GM18873 (cell line): ENCODE data around the gene C4BPA.

ENCODE experiments used
- ATAC-seq: cut with Tn5 transposase; IDR thresholded peaks from one replicate; pipeline ENCODE4 v1.9.1; 2021; ENCODE audit warnings: mild to moderate bottlenecking, moderate library complexity, moderate number of reproducible peaks; ENCODE audit not compliant: unreplicated experiment, low FRiP score

The C4BPA gene

GRCh38 chr1:207103892-207104373 is at the start of gene C4BPA:
C4BPA (plus strand) TSS chr1:207104233; CDS start chr1:207113026, 8,793 bp downstream.
- ATAC-seq: no peak

GRCh38 chr1:207054491-207054890 is 49.5 kb upstream of the C4BPA start:
- ATAC-seq: no peak

GRCh38 chr1:207055386-207056001 is 48.5 kb upstream of the C4BPA start:
- no peak for ATAC-seq

GRCh38 chr1:207056673-207057072 is 47.4 kb upstream of the C4BPA start:
- ATAC-seq: no peak

GRCh38 chr1:207058252-207058651 is 45.8 kb upstream of the C4BPA start:
- no peak for ATAC-seq

- ATAC-seq: no peak
Measured at GRCh38 chr1:207058878-207059867, 44.9 kb upstream of the C4BPA start.

GRCh38 chr1:207059881-207060280 is 44.2 kb upstream of the C4BPA start:
- ATAC-seq: no peak

GRCh38 chr1:207060596-207060995 is 43.4 kb upstream of the C4BPA start:
- ATAC-seq: no peak

- ATAC-seq: no peak
Measured at GRCh38 chr1:207062058-207062457, 42.0 kb upstream of the C4BPA start.

GRCh38 chr1:207063014-207063413 is 41.0 kb upstream of the C4BPA start:
- no peak for ATAC-seq

GRCh38 chr1:207064561-207064960 is 39.5 kb upstream of the C4BPA start:
- no peak for ATAC-seq

- ATAC-seq: no peak
Measured at GRCh38 chr1:207067185-207067584, 36.8 kb upstream of the C4BPA start.

GRCh38 chr1:207067665-207068064 is 36.4 kb upstream of the C4BPA start:
- no peak for ATAC-seq

- ATAC-seq: no peak
Measured at GRCh38 chr1:207069061-207069460, 35.0 kb upstream of the C4BPA start.

GRCh38 chr1:207069858-207070506 is 34.1 kb upstream of the C4BPA start:
- ATAC-seq: no peak

- ATAC-seq: no peak
Measured at GRCh38 chr1:207070811-207071210, 33.2 kb upstream of the C4BPA start.

GRCh38 chr1:207071426-207071825 is 32.6 kb upstream of the C4BPA start:
- ATAC-seq: no peak

- no peak for ATAC-seq
Measured at GRCh38 chr1:207072233-207072632, 31.8 kb upstream of the C4BPA start.

- ATAC-seq: no peak
Measured at GRCh38 chr1:207073906-207074820, 29.9 kb upstream of the C4BPA start.
